ENCODE measurements around the gene VPS35.

The VPS35 gene

DNA sequence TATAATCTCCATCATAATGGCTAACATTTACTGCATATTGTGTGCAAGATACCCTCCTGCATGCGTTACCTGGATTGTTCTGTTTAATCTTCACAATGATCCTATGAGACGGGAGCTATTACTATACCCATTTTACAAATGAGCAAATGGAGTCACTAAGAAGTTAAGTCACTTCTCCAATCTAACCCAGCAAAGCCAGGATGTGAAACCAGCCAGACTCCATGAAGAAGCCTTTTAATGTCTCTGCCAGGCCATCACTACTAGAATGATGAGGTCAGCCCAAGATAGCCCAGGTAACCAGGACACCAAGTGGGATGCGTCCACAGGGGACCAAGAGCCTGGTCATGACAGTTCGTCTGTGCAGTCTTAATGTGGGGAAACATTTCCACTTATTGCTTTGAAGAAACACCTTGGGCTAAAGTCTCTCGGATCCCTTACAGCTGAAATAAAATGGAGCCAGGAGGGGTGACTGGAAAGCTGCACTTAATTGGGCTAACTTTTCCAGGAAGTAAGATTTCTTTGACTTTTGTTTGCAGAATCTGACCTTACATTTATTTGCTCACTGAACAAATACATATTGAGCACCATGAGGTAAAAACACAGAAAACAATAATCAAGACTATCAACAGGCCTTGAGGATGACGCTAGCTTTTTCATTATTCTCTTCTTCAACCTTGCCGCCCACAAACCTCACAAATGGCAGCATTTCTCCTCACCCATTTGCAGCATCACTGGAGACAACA is 66.9 kb downstream of the VPS35 start:
- H3K36me3 Mint-ChIP-seq (ENCODE audit: low read depth) = peaks cover 10% of the 10 kb centered on the region
- H3K27ac Mint-ChIP-seq = peak overlapping the region; percentile 88
- no peaks in the 10 kb centered on the region for H3K27me3 Mint-ChIP-seq
- H3K4me3 Mint-ChIP-seq = peak overlapping the region; percentile 95
- peaks cover 26% of the 10 kb centered on the region for H3K4me1 Mint-ChIP-seq (ENCODE audit: low read depth)
- intact Hi-C loops (cut with micrococcal nuclease) = loop anchor here (2.0 kb wide), 1 partner anchor 67 kb away; the partner anchor contains the start of genes ORC6 and VPS35
- H3K9me3 Mint-ChIP-seq = no peaks in the 10 kb centered on the region

DNA sequence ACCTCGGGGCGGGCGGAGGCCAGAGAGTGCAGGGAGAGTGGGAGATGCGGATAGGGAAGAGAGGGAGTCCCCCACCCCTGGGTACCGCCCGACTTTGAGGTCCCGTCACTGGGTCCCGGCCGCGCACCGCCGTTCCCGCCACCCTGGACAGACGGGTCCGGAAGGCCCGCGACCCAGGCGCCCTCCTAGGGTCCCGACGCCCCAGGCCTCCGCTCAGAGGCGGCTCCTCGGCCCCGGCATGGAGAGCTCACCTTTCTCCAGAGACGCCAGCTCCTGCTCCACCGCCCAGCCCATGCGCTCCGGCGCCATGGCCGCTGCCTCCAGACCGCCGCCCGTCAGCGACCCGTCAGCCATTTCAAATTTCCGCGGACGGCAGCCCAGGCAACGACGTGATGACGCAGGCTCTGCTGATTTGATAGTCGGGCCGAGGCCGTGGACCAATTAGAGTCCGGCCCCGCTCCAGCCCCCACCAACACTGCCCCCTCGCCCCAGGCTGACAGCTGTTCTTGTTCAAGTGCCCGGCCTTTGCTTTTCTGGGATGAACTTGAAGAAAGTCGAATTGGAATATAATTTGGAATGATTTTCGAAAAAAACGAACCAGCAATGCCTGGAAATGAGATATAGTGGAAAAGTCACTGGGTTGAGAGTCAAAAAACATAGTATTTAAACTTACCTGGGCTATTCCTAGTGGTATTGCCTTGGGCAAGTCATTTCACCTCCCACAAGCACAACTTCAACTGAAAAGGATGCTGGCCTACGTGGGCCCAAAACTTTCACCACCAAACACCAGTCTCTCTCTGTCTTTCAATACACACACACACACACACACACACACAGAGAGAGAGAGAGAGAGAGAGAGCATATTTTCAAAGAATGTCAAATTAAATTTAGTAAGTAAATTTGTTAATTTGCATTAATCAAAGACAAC is 67.7 kb downstream of the VPS35 start, which contains the start of gene SHCBP1:
Gene SHCBP1, minus strand, starts transcription at position 374 of the 928 bp plus-strand sequence. Its CDS starts 20 bp downstream, at position 354.
- peak within 1 kb of the TSS; percentile 88 for H3K27ac Mint-ChIP-seq
- peaks cover 14% of the 10 kb centered on the region for H3K36me3 Mint-ChIP-seq (ENCODE audit: low read depth)
- peaks cover 26% of the 10 kb centered on the region for H3K4me1 Mint-ChIP-seq (ENCODE audit: low read depth)
- peak within 1 kb of the TSS; percentile 95 for H3K4me3 Mint-ChIP-seq
- intact Hi-C loops (cut with micrococcal nuclease) = loop anchor here (2.0 kb wide), 1 partner anchor 68 kb away; the partner anchor contains the start of genes ORC6 and VPS35
- no peaks in the 10 kb centered on the region for H3K9me3 Mint-ChIP-seq
- H3K27me3 Mint-ChIP-seq = no peaks in the 10 kb centered on the region

DNA sequence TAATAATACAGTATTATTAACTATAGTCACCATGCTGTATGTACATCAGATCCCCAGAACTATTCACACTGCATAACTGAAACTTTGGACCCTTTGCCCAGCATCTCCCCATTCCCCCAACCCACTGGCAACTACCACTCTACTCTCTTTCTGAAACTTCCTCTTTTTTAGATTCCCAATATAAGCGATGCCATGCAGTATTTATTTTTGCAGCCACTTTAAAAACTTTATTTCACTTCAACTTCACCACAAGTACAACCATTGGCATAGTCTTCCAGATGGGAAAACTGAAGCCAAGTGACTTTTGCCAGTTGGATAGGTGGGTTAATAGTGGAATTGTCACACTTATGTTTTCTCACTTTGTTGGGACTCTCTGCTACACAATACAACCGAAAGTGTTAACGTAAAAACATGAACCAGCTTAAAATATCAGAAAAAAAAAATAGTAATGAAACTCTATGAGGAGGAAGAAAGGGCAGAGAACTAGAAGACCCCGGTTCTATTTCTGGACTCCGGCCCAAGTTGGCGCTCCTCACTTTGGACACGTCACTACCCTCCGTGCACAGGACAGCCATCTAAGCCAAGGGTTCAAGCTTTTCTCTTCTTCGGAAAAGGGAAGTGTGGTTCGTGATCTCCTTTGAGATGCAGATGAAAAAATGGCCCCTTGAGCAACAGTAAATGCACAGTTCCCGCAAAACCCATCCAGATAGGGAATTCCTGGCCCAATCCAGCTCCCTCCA is 68.5 kb downstream of the VPS35 start:
- Mint-ChIP-seq H3K9me3 (no peaks in the 10 kb centered on the region), H3K36me3 (ENCODE audit: low read depth) (peaks cover 22% of the 10 kb centered on the region), H3K27ac (peak overlapping the region; percentile 88), H3K4me1 (ENCODE audit: low read depth) (peaks cover 26% of the 10 kb centered on the region), H3K4me3 (peak overlapping the region; percentile 95), H3K27me3 (no peaks in the 10 kb centered on the region)
- intact Hi-C loops (cut with micrococcal nuclease) = loop anchor here (2.0 kb wide), 1 partner anchor 68 kb away; the partner anchor contains the start of genes ORC6 and VPS35

DNA sequence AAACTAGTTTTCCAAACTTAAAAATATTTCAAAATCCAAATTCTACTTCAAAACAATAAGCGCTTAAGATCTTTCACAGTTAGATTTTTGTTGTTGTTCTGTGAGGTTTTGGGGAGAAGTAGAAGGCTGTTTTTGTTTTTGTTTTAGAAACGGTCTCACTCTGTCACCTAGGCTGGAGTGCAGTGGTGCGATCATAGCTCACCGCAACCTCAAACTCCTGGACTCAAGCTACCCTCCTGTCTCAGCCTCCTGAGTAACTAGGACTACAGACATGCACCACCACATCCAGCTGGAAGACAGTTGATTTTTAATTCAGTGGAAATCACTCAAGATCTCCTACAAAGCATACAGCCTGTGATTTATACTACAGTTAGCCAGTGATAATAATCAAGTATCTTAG is 70.5 kb downstream of the VPS35 start:
- peaks cover 26% of the 10 kb centered on the region for H3K4me1 Mint-ChIP-seq (ENCODE audit: low read depth)
- H3K27ac Mint-ChIP-seq = no peak overlapping the region
- H3K36me3 Mint-ChIP-seq (ENCODE audit: low read depth) = peaks cover 29% of the 10 kb centered on the region
- intact Hi-C loops (cut with micrococcal nuclease) = no loop called here
- no peak overlapping the region for H3K4me3 Mint-ChIP-seq
- no peaks in the 10 kb centered on the region for H3K9me3 Mint-ChIP-seq
- no peaks in the 10 kb centered on the region for H3K27me3 Mint-ChIP-seq

DNA sequence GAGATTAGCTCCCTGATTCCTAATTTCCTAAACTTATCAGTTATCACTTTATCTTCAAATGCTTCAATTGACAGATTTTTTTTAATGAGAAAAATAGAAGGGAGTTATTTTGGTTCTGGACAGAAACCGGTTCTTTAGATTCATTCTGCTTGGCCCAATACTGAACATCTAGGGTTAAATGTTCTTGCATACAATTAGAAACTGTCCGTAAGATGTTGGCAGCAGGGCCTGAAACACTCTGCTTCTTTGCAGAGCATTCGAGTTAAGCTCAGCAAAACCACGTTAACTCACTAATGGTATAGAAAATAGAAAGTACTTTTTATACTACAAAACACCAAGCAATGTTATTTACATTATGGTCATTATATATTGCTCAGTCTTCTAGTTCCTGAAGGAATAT is 75.0 kb downstream of the VPS35 start:
- Mint-ChIP-seq H3K9me3 (no peaks in the 10 kb centered on the region), H3K4me3 (no peak overlapping the region), H3K36me3 (ENCODE audit: low read depth) (peaks cover 29% of the 10 kb centered on the region)

DNA sequence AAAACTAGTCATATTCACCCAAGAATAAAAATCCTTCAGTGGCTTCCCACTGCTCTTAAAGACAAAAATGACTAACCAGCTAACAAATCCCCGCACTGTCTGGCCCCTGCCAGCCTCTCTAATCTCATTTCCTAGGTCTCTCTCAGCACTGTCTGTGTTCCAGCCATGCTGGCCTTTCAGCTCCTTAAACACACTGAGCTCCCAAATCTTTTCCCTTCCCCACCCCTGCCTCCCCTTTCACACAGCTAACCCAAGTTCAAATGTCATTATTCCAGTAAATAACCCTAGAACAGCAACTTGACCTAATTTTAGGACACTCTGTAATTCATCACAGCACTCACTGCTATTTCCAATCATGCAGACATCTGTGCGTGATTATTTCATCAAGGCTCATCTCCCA is 75.6 kb downstream of the VPS35 start:
- peaks cover 29% of the 10 kb centered on the region for H3K36me3 Mint-ChIP-seq (ENCODE audit: low read depth)
- no peak overlapping the region for H3K27ac Mint-ChIP-seq
- H3K4me3 Mint-ChIP-seq = no peak overlapping the region
- no peaks in the 10 kb centered on the region for H3K9me3 Mint-ChIP-seq
- H3K4me1 Mint-ChIP-seq (ENCODE audit: low read depth) = no peaks in the 10 kb centered on the region
- no peaks in the 10 kb centered on the region for H3K27me3 Mint-ChIP-seq
- intact Hi-C loops (cut with micrococcal nuclease) = no loop called here

More for the DNA sequence above, 75.0 kb downstream of the VPS35 start:
- H3K27me3 Mint-ChIP-seq = no peaks in the 10 kb centered on the region
- intact Hi-C loops (cut with micrococcal nuclease) = no loop called here
- H3K27ac Mint-ChIP-seq = no peak overlapping the region
- no peaks in the 10 kb centered on the region for H3K4me1 Mint-ChIP-seq (ENCODE audit: low read depth)

DNA sequence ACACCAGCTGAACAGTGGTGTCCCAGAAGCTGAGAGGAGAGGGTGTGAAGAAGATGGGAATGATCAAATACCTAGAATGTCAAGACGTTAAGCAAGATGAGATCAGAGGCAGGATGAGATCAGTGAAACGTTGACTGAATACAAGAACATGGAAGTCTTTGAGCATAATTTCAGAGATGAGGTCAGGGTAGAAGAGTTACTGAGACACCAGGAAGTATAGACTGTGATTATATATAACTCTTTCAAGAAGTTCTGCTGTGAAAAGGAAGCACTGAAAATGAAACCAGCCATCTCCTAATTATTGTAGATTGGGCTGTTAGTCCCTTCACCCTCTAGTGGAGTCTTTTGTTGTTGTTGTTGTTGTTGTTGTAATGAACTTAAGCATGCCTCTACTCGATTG is 76.9 kb downstream of the VPS35 start:
- H3K36me3 Mint-ChIP-seq (ENCODE audit: low read depth) = peaks cover 29% of the 10 kb centered on the region
- H3K27me3 Mint-ChIP-seq = no peaks in the 10 kb centered on the region
- H3K4me1 Mint-ChIP-seq (ENCODE audit: low read depth) = no peaks in the 10 kb centered on the region
- no peak overlapping the region for H3K27ac Mint-ChIP-seq
- H3K4me3 Mint-ChIP-seq = no peak overlapping the region
- no peaks in the 10 kb centered on the region for H3K9me3 Mint-ChIP-seq
- intact Hi-C loops (cut with micrococcal nuclease) = no loop called here

DNA sequence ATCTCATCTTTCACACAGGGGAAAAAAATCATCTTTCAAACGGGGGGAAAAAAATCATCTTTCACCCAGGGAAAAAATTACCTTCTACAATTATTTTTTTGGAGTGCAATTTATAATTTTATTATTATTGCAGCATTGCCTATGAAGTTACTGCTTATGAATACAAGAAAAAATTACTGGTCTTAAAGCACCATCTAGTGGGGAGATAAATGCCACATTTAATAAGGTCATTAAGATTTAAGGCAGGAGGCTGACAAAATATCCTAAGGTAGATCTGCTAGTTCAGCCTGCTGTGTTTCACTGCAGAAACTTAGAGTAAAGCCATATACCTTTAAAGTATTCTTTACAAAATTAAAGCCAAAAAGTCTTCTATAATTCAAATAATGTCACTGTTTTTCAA is 81.4 kb downstream of the VPS35 start:
- Mint-ChIP-seq H3K36me3 (ENCODE audit: low read depth) (peaks cover 42% of the 10 kb centered on the region), H3K27ac (no peak overlapping the region), H3K4me3 (no peak overlapping the region), H3K9me3 (no peaks in the 10 kb centered on the region), H3K27me3 (no peaks in the 10 kb centered on the region), H3K4me1 (ENCODE audit: low read depth) (no peaks in the 10 kb centered on the region)
- intact Hi-C loops (cut with micrococcal nuclease) = loop anchor here (1.0 kb wide), 1 partner anchor 53 kb away; no protein-coding TSS in a partner anchor

DNA sequence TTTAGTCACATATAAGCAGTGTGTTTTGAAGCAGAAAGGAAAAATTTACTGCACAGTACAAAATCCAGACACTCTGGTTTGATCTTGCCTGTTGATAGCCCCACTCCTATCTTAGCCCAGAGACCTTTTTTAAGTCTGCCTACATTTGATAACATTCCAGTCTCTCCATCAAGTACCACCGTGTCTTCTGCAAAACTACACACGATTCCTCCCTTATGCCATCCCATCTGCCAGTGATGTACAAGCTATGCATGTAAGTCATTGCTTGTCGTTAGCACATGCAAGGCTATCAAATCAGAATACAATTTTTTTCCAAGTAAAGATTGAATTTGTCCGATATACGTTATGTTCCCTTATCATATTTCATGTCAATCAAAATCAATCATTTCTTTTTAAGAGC is 82.7 kb downstream of the VPS35 start:
- H3K27me3 Mint-ChIP-seq = no peaks in the 10 kb centered on the region
- H3K36me3 Mint-ChIP-seq (ENCODE audit: low read depth) = peaks cover 45% of the 10 kb centered on the region
- no peak overlapping the region for H3K4me3 Mint-ChIP-seq
- intact Hi-C loops (cut with micrococcal nuclease) = no loop called here
- H3K27ac Mint-ChIP-seq = no peak overlapping the region
- H3K9me3 Mint-ChIP-seq = no peaks in the 10 kb centered on the region
- no peaks in the 10 kb centered on the region for H3K4me1 Mint-ChIP-seq (ENCODE audit: low read depth)

Measured in dendritic cell treated with granulocyte-macrophage colony-stimulating factor and Interleukin-4, amounts not matched to agents 40 ng/mL and 50 ng/mL, for 4 days (primary cell).